Stomach (tissue), 4 donors: ENCODE results near the gene GDF9.

Source experiments
- CTCF ChIP-seq, 7 experiments: fragments of 450-650 bp in 4 of 7; fragments of 200-600 bp in 3 of 7; sonication (generic) in 3 of 7; IDR thresholded peaks; one replicate each; pipeline ENCODE4 v1.5.1; 2016 to 2019; ENCODE audit warnings: antibody characterized with exemption in 7 of 7, control low read depth in 2 of 7, mild to moderate bottlenecking in 1 of 7
- POLR2A ChIP-seq, 4 donors: fragments of 450-650 bp; IDR thresholded peaks; one replicate each; pipeline ENCODE4 v1.6.1; 2016; ENCODE audit warnings: antibody characterized with exemption in 4 of 4, control low read depth in 2 of 4, mild to moderate bottlenecking in 1 of 4, moderate library complexity in 1 of 4
- POLR2AphosphoS5 ChIP-seq, 3 donors: sonication (generic); formaldehyde crosslinking; IDR thresholded peaks; one replicate each; pipeline ENCODE4 v1.6.1; 2016; ENCODE audit warnings: antibody characterized with exemption in 3 of 3

- no peak for TF ChIP-seq POLR2AphosphoS5 (IDR thresholded peaks at IDR 0.05)
- TF ChIP-seq POLR2A (IDR thresholded peaks at IDR 0.05) = no peak
- TF ChIP-seq CTCF (IDR thresholded peaks at IDR 0.05) = no peak
Measured at GRCh38 chr5:132821791-132822190, 44.5 kb downstream of the GDF9 start.
